ENCODE results near the gene KCNQ1. TPM values are rescaled to one million over a fixed set of nuclear protein-coding genes. Genes with fewer than 3 reads are reported as not detected.
A peak's percentile ranks its signal among the peaks of the same experiment; 100 is the strongest.

The KCNQ1 gene
- total and polyA plus RNA-seq, 2 donors (not counting 1 experiment from before 2014, with no cell fraction given) = not detected

DNA sequence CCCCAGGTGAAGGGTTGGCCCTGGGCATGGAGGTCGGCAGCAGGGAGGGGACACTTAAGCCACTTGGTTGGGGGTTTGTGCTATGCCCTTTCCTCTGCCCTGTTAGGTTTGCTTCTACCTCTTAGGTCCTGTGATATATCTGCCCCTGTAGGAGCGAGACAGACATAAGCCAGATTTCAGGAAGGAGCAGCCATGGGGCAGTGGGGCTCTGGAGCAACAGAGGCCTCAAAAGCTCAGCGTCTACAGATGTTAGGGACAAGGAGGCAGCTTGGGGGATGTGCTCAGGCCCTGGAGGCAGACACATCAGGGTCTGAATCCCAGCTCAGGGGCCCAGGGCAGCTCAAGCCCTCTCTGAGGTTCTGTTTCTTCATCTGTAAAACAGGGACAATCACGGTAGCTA, 282.2 kb downstream of the KCNQ1 start:
- peaks cover 9% of the 10 kb centered on the region for H3K27me3 ChIP-seq (ENCODE audit: control insufficient read depth, insufficient read depth, low read length)
- H3K4me3 ChIP-seq (replicated peaks in 1 of 4; ENCODE audit: control extremely low read depth in 1 of 4, insufficient read depth in 1 of 4, low read depth in 3 of 4, low read length in 4 of 4) = no peak overlapping the region
- peak in 1 of 2 donors; percentile 25 for DNase-seq (ENCODE audit: low read depth in 2 of 2)
- H2AFZ ChIP-seq (ENCODE audit: low read length) = no peak overlapping the region
- TF ChIP-seq, protein P1, sequence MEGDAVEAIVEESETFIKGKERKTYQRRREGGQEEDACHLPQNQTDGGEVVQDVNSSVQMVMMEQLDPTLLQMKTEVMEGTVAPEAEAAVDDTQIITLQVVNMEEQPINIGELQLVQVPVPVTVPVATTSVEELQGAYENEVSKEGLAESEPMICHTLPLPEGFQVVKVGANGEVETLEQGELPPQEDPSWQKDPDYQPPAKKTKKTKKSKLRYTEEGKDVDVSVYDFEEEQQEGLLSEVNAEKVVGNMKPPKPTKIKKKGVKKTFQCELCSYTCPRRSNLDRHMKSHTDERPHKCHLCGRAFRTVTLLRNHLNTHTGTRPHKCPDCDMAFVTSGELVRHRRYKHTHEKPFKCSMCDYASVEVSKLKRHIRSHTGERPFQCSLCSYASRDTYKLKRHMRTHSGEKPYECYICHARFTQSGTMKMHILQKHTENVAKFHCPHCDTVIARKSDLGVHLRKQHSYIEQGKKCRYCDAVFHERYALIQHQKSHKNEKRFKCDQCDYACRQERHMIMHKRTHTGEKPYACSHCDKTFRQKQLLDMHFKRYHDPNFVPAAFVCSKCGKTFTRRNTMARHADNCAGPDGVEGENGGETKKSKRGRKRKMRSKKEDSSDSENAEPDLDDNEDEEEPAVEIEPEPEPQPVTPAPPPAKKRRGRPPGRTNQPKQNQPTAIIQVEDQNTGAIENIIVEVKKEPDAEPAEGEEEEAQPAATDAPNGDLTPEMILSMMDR (conservative IDR thresholded peaks at IDR 0.05 in 1 of 2, IDR thresholded peaks at IDR 0.05 in 1 of 2; ENCODE audit: low read depth in 1 of 2, low read length in 2 of 2) = no peak
- no peak for TF ChIP-seq EZH2 (IDR thresholded peaks at IDR 0.05; ENCODE audit: low read length, missing control alignments)
- H3K4me2 ChIP-seq (ENCODE audit: extremely low read depth, insufficient read depth, low read length) = no peak overlapping the region
- no peaks in the 10 kb centered on the region for H3K4me1 ChIP-seq (ENCODE audit: control insufficient read depth, extremely low read depth, insufficient read depth, low read length)
- no peaks in the 10 kb centered on the region for H4K20me1 ChIP-seq (ENCODE audit: control insufficient read depth, extremely low read depth, insufficient read depth, low read length)
- no peaks in the 10 kb centered on the region for H3K36me3 ChIP-seq (ENCODE audit: control insufficient read depth, insufficient read depth, low read length)
- H3K27ac ChIP-seq (ENCODE audit: insufficient read depth, low read length) = no peak overlapping the region
- no peaks in the 10 kb centered on the region for H3K9me3 ChIP-seq (ENCODE audit: control insufficient read depth, insufficient read depth, low read depth, low read length)
- no peak overlapping the region for H3K9ac ChIP-seq (ENCODE audit: insufficient read depth, low read length)
- no peaks in the 10 kb centered on the region for H3K79me2 ChIP-seq (ENCODE audit: control insufficient read depth, insufficient read depth, low read length)

DNA sequence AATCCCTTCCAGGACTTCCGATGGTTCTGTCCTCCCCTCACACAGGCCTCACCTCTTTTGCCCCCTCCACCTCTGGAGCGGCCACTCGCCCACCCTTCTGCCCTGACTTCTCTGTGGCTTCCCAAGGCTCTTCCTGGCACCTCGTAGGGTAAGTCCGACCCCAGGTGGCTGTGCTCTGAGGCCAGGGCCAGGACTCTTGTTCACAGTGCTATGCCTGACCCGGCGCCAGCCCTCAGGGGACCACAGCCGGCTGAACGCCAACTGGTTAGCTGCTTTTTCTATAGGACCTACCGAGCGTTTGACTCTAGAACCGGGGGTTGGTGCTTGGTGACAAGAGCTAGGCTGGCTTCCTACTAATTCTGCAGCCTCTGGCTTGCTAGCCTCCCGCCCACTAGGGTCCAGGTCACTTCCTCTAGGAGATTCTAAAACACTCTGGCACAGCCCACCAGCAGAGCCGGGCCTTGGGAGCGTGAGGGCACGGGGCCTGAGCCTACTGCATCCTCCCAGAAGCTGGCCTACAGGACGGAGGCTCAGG, 283.4 kb downstream of the KCNQ1 start:
- Histone ChIP-seq H4K20me1 (ENCODE audit: control insufficient read depth, extremely low read depth, insufficient read depth, low read length) (no peaks in the 10 kb centered on the region), H3K9me3 (ENCODE audit: control insufficient read depth, insufficient read depth, low read depth, low read length) (no peaks in the 10 kb centered on the region), H3K4me1 (ENCODE audit: control insufficient read depth, extremely low read depth, insufficient read depth, low read length) (no peaks in the 10 kb centered on the region), H2AFZ (ENCODE audit: low read length) (no peak overlapping the region), H3K79me2 (ENCODE audit: control insufficient read depth, insufficient read depth, low read length) (no peaks in the 10 kb centered on the region), H3K9ac (ENCODE audit: insufficient read depth, low read length) (no peak overlapping the region), H3K4me3 (replicated peaks in 1 of 4; ENCODE audit: control extremely low read depth in 1 of 4, insufficient read depth in 1 of 4, low read depth in 3 of 4, low read length in 4 of 4) (no peak overlapping the region), H3K27ac (ENCODE audit: insufficient read depth, low read length) (no peak overlapping the region), H3K36me3 (ENCODE audit: control insufficient read depth, insufficient read depth, low read length) (no peaks in the 10 kb centered on the region), H3K27me3 (ENCODE audit: control insufficient read depth, insufficient read depth, low read length) (peaks cover 9% of the 10 kb centered on the region), H3K4me2 (ENCODE audit: extremely low read depth, insufficient read depth, low read length) (no peak overlapping the region)
- TF ChIP-seq, protein P1 (conservative IDR thresholded peaks at IDR 0.05 in 1 of 2, IDR thresholded peaks at IDR 0.05 in 1 of 2; ENCODE audit: low read depth in 1 of 2, low read length in 2 of 2) = no peak
- TF ChIP-seq EZH2 (IDR thresholded peaks at IDR 0.05; ENCODE audit: low read length, missing control alignments) = no peak
- no peak for DNase-seq (ENCODE audit: low read depth in 2 of 2)

GRCh38 chr11:2728663-2729332, 284.0 kb downstream of the KCNQ1 start:
- H3K79me2 ChIP-seq (ENCODE audit: control insufficient read depth, insufficient read depth, low read length) = no peaks in the 10 kb centered on the region
- H3K36me3 ChIP-seq (ENCODE audit: control insufficient read depth, insufficient read depth, low read length) = no peaks in the 10 kb centered on the region
- no peaks in the 10 kb centered on the region for H3K4me1 ChIP-seq (ENCODE audit: control insufficient read depth, extremely low read depth, insufficient read depth, low read length)
- peaks cover 9% of the 10 kb centered on the region for H3K27me3 ChIP-seq (ENCODE audit: control insufficient read depth, insufficient read depth, low read length)
- H3K4me2 ChIP-seq (ENCODE audit: extremely low read depth, insufficient read depth, low read length) = no peak overlapping the region
- no peak overlapping the region for H2AFZ ChIP-seq (ENCODE audit: low read length)
- no peaks in the 10 kb centered on the region for H3K9me3 ChIP-seq (ENCODE audit: control insufficient read depth, insufficient read depth, low read depth, low read length)
- no peak for DNase-seq (ENCODE audit: low read depth in 2 of 2)
- no peak overlapping the region for H3K27ac ChIP-seq (ENCODE audit: insufficient read depth, low read length)
- H3K4me3 ChIP-seq (replicated peaks in 1 of 4; ENCODE audit: control extremely low read depth in 1 of 4, insufficient read depth in 1 of 4, low read depth in 3 of 4, low read length in 4 of 4) = no peak overlapping the region
- TF ChIP-seq EZH2 (IDR thresholded peaks at IDR 0.05; ENCODE audit: low read length, missing control alignments) = no peak
- TF ChIP-seq, protein P1 (conservative IDR thresholded peaks at IDR 0.05 in 1 of 2, IDR thresholded peaks at IDR 0.05 in 1 of 2; ENCODE audit: low read depth in 1 of 2, low read length in 2 of 2) = no peak
- H3K9ac ChIP-seq (ENCODE audit: insufficient read depth, low read length) = no peak overlapping the region
- H4K20me1 ChIP-seq (ENCODE audit: control insufficient read depth, extremely low read depth, insufficient read depth, low read length) = no peaks in the 10 kb centered on the region

Data from fibroblast of lung (primary cell).